K562 (cell line): ENCODE measurements around the gene LTN1. TPM values are rescaled to one million over a fixed set of nuclear protein-coding genes. Genes with fewer than 3 reads are reported as not detected.
A peak's percentile ranks its signal among the peaks of the same experiment; 100 is the strongest.

Source experiments
- ATAC-seq: fragments of 200-7000 bp; cut with Tn5 transposase; 3 replicates; pipeline ENCODE4 v1.9.1; 2020; ENCODE audit warnings: moderate library complexity
- BruUV-seq: library from RNA; stranded (reverse); fragments of 400-500 nt; replicated peaks from 2 replicates; lab custom pipeline; 2021; lab: Mats Ljungman, UMichigan
- CTCF ChIA-PET: fragments of 300-600 bp; formaldehyde crosslinking; extraction: SDS; loops from one replicate; lab custom pipeline; 2021; ENCODE audit warnings: low intra/inter-chr PET ratio; lab: Yijun Ruan, JAX
- POLR2A ChIA-PET: fragments of 300-600, 350-650 bp; sonication (Branson Sonifier 250); formaldehyde crosslinking; extraction: SDS; loops from one replicate; lab custom pipeline; 2021; ENCODE audit warnings: antibody characterized with exemption, inconsistent platforms; lab: Yijun Ruan, JAX
- DNase-seq, 4 experiments: peaks; one replicate each; pipeline versions ENCODE4 v3.0.0 to v3.0.0-alpha.2; 2011 to 2018; ENCODE audit warnings: low spot score in 3 of 4, mixed read lengths in 3 of 4; ENCODE audit errors: extremely low read depth in 1 of 4
- FAIRE-seq: peaks from 2 replicates; lab custom pipeline; 2011; peaks lifted over from hg19 to GRCh38; lab: Jason Lieb, UNC
- H2AFZ ChIP-seq: 2 replicates; pipeline ENCODE4 v1.6.0; 2011; ENCODE audit warnings: low read depth, low read length, control low read depth, inconsistent platforms
- H3K27ac ChIP-seq: fragments of 200-600 bp; 3 replicates; pipeline ENCODE4 v1.8.0; 2011; ENCODE audit warnings: low read depth, mild to moderate bottlenecking, control low read depth, inconsistent platforms, low read length, moderate library complexity, mixed read lengths; ENCODE audit errors: extremely low read depth
- H3K27me3 ChIP-seq, 2 experiments: fragments of 300-600 bp in 1 of 2; 2 replicates in 1 of 2; 3 replicates in 1 of 2; pipeline versions ENCODE4 v1.6.0 to v1.8.0; 2011; ENCODE audit warnings: inconsistent platforms in 2 of 2, low read length in 2 of 2, mild to moderate bottlenecking in 1 of 2, mixed read lengths in 1 of 2, moderate library complexity in 1 of 2; ENCODE audit not compliant: control insufficient read depth in 2 of 2, insufficient read depth in 2 of 2
- H3K36me3 ChIP-seq: fragments of 300-600 bp; 3 replicates; pipeline ENCODE4 v1.8.0; 2011; ENCODE audit warnings: mild to moderate bottlenecking, low read length, inconsistent platforms; ENCODE audit not compliant: control insufficient read depth, insufficient read depth
- H3K4me1 ChIP-seq, 2 experiments: fragments of 200-600 bp in 1 of 2; replicated peaks in 1 of 2; 2 replicates in 1 of 2; 3 replicates in 1 of 2; pipeline versions ENCODE4 v1.5.1 to v1.8.0; 2011; ENCODE audit warnings: inconsistent platforms in 2 of 2, low read length in 2 of 2, mild to moderate bottlenecking in 1 of 2, mixed read lengths in 1 of 2, moderate library complexity in 1 of 2; ENCODE audit not compliant: control insufficient read depth in 2 of 2, insufficient read depth in 2 of 2
- H3K4me2 ChIP-seq: 2 replicates; pipeline ENCODE4 v1.6.1; 2011; ENCODE audit warnings: low read length, control low read depth, inconsistent platforms, mixed read lengths; ENCODE audit not compliant: insufficient read depth
- H3K4me3 ChIP-seq: fragments of 200-600 bp; sonication (generic), shearing (Covaris generic); 2 replicates; pipeline ENCODE4 v1.5.1; 2016; ENCODE audit warnings: control low read depth, inconsistent platforms
- H3K79me2 ChIP-seq: fragments of 200-600 bp; 3 replicates; pipeline ENCODE4 v1.8.0; 2011; ENCODE audit warnings: low read length, inconsistent platforms; ENCODE audit not compliant: control insufficient read depth, insufficient read depth
- H3K9ac ChIP-seq, 2 experiments: 2 replicates each; pipeline versions ENCODE4 v1.6.0 to v1.6.1; 2011; ENCODE audit warnings: low read depth in 2 of 2, low read length in 2 of 2, control low read depth in 1 of 2, inconsistent platforms in 1 of 2, mild to moderate bottlenecking in 1 of 2, mixed read lengths in 1 of 2; ENCODE audit not compliant: insufficient read depth in 1 of 2
- H3K9me1 ChIP-seq: one replicate; pipeline ENCODE4 v1.6.0; 2011; ENCODE audit warnings: inconsistent platforms, mild to moderate bottlenecking, low read length, moderate library complexity; ENCODE audit not compliant: control insufficient read depth, insufficient read depth
- H3K9me3 ChIP-seq: replicated peaks from 2 replicates; pipeline ENCODE4 v1.5.1; 2011; ENCODE audit warnings: low read depth, low read length, inconsistent platforms; ENCODE audit not compliant: control insufficient read depth, insufficient read depth
- H4K20me1 ChIP-seq: replicated peaks from 2 replicates; pipeline ENCODE4 v1.6.1; 2011; ENCODE audit warnings: low read length, inconsistent platforms, mixed read lengths; ENCODE audit not compliant: control insufficient read depth, insufficient read depth
- JUND ChIP-seq, 2 experiments: IDR thresholded peaks; 2 replicates in 1 of 2; 3 replicates in 1 of 2; pipeline ENCODE4 v1.6.1; 2011; ENCODE audit warnings: borderline replicate concordance in 2 of 2, low read depth in 2 of 2, low read length in 2 of 2, improper control_type of control experiment in 1 of 2, missing biosample characterization in 1 of 2, missing genetic modification characterization in 1 of 2, missing genetic modification reagents in 1 of 2
- KDM4B ChIP-seq, 2 experiments: fragments of 450-650 bp in 1 of 2; sonication (generic) in 1 of 2; IDR thresholded peaks; 2 replicates each; pipeline ENCODE4 v1.6.1; 2016 to 2017; ENCODE audit warnings: borderline replicate concordance in 2 of 2, antibody characterized with exemption in 1 of 2, low read depth in 1 of 2, mild to moderate bottlenecking in 1 of 2
- MAFG ChIP-seq: fragments of 450-650 bp; conservative IDR thresholded peaks from 2 replicates; pipeline ENCODE4 v1.6.1; 2016; ENCODE audit warnings: missing genetic modification characterization, missing compliant biosample characterization
- PHTF2 ChIP-seq: fragments of 250-450 bp; sonication (Bioruptor Pico); IDR thresholded peaks from 2 replicates; pipeline ENCODE4 v1.5.0; 2021; ENCODE audit warnings: mild to moderate bottlenecking
- RFX5 ChIP-seq: IDR thresholded peaks from 2 replicates; pipeline ENCODE4 v1.6.1; 2011; ENCODE audit warnings: low read depth, mild to moderate bottlenecking, improper control_type of control experiment, low read length
- SAFB2 ChIP-seq: fragments of 200-400 bp; formaldehyde crosslinking; IDR thresholded peaks from 2 replicates; pipeline ENCODE4 v1.6.1; 2018; ENCODE audit warnings: borderline replicate concordance, low read length, low read depth, moderate library complexity; ENCODE audit not compliant: severe bottlenecking
- SRSF1 ChIP-seq: fragments of 200-400 bp; formaldehyde crosslinking; IDR thresholded peaks from 2 replicates; pipeline ENCODE4 v1.6.1; 2017; ENCODE audit warnings: mild to moderate bottlenecking, low read depth, low read length, moderate library complexity
- ZBTB34 ChIP-seq: fragments of 250-450 bp; sonication (Bioruptor Pico); IDR thresholded peaks from 2 replicates; pipeline ENCODE4 v1.8.0; 2021; ENCODE audit warnings: mild to moderate bottlenecking, moderate library complexity
- ZKSCAN3 ChIP-seq: fragments of 250-450 bp; sonication (Bioruptor Pico); IDR thresholded peaks from 2 replicates; pipeline ENCODE4 v1.4.0; 2020
- ZNF23 ChIP-seq: fragments of 250-450 bp; sonication (Bioruptor Pico); IDR thresholded peaks from 2 replicates; pipeline ENCODE4 v1.4.0; 2020; ENCODE audit warnings: mild to moderate bottlenecking
- ZNF589 ChIP-seq: fragments of 200-800 bp; sonication (Bioruptor generic); IDR thresholded peaks from 2 replicates; pipeline ENCODE4 v1.6.1; 2016; ENCODE audit warnings: low read depth, missing genetic modification characterization, missing compliant biosample characterization
- WGBS: fragments of 100-300 bp; shearing (Covaris generic); methylation state at CpG from one replicate; pipeline ENCODE4 v1.1.6; 2016; ENCODE audit warnings: low coverage, mixed read lengths; ENCODE audit not compliant: insufficient coverage; ENCODE audit errors: missing lambda C conversion rate; 5-methylcytosine and 5-hydroxymethylcytosine counted together
- in situ Hi-C: fragments of 300-500 bp; cut with MboI; formaldehyde crosslinking; loops from 4 replicates; pipeline ENCODE4 v1.15.0; 2018; ENCODE audit warnings: inconsistent platforms, mixed read lengths
- intact Hi-C: fragments of 100-400 bp; cut with micrococcal nuclease; formaldehyde crosslinking; loops from 2 replicates; pipeline ENCODE4 v1.14.2; 2022
- polyA plus RNA-seq, 8 experiments: library from polyadenylated mRNA; depleted of rRNA in 4 of 8; stranded (reverse) in 5 of 8; unstranded in 3 of 8; fragments of >200 nt; fragmentation: Nextera tagmentation in 2 of 8; fragmentation: Illumina TruSeq in 1 of 8; extraction: Ambion mirVana in 2 of 8; extraction: Trizol in 1 of 8; gene quantifications; 2 replicates each; pipeline versions ENCODE4 v1.2.1 to v1.2.3, GENCODE V29; 2011 to 2014; ENCODE audit warnings: inconsistent platforms in 1 of 8, missing spikeins in 1 of 8
- total RNA-seq, 7 experiments: library from RNA; depleted of rRNA in 6 of 7; stranded (reverse); fragments of >200 nt in 6 of 7; fragmentation: Illumina TruSeq in 2 of 7; extraction: Trizol in 2 of 7; gene quantifications; 2 replicates each; pipeline versions ENCODE4 v1.2.1 to v1.2.3, GENCODE V29; 2011 to 2021; ENCODE audit warnings: low replicate concordance in 1 of 7

LTN1 gene
- total and polyA plus RNA-seq, 9 of the 15 experiments (the other 6 are each of a cell fraction or from before 2014, with no cell fraction given) = 15.7 to 49.6 (median 28.7) TPM

GRCh38 chr21:29005696-29006095 is 13.0 kb upstream of the LTN1 start:
- CTCF ChIA-PET = no interaction called here
- FAIRE-seq = no peak

More at GRCh38 chr21:29005696-29006095, 13.0 kb upstream of the LTN1 start:
- Histone ChIP-seq H3K27ac (no peak overlapping the region), H3K4me3 (no peak overlapping the region), H3K9me3 (no peaks in the 10 kb centered on the region), H2AFZ (no peak overlapping the region), H3K36me3 (peaks cover 11% of the 10 kb centered on the region; the same call in 1 of the 3 replicates), H3K79me2 (peaks cover 10% of the 10 kb centered on the region; the same call in 2 of the 3 replicates), H3K9ac (no peak overlapping the region), H3K27me3 (no peaks in the 10 kb centered on the region), H4K20me1 (no peaks in the 10 kb centered on the region), H3K4me1 (peaks cover 6 to 22% of the 10 kb centered on the region in 2 experiments; a peak in 4 of 5 replicates), H3K9me1 (no peaks in the 10 kb centered on the region), H3K4me2 (no peak overlapping the region)
- TF ChIP-seq PHTF2 (CRISPR knock-in tag) (no peak), ZKSCAN3 (CRISPR knock-in tag) (no peak), ZNF589 (CRISPR knock-in tag) (no peak), SRSF1 (no peak), MAFG (no peak), KDM4B (IDR thresholded peaks at IDR 0.05; ENCODE audit: borderline replicate concordance in 2 of 2, low read depth in 1 of 2) (no peak), ZBTB34 (CRISPR knock-in tag) (no peak), JUND (IDR thresholded peaks at IDR 0.05; ENCODE audit: borderline replicate concordance, low read depth, low read length) (no peak), JUND (tag; IDR thresholded peaks at IDR 0.05; ENCODE audit: borderline replicate concordance, low read depth, low read length) (no peak), SAFB2 (no peak), ZNF23 (no peak), RFX5 (no peak)
- 80% methylated on average over 6 of the region's 6 CpGs for WGBS
- POLR2A ChIA-PET = interaction anchor here (0.7 to 2.8 kb wide), 8 partner anchors 12 to 294 kb away, joined by 3 to 19 read pairs (median 4); partner anchors contain the start of genes CCT8, LTN1, RWDD2B and USP16
- ATAC-seq (no peak), DNase-seq (peak in 1 of 4 experiments; percentile 20)
- BruUV-seq = no TSS peak
- intact Hi-C loops = no loop called here
- in situ Hi-C loops = no loop called here
